GF-D8 (cell line): ENCODE data around the gene GSTM1.
"Not testable (repeated sequence)": the region's sequence is repeated elsewhere in the genome, so short reads cannot be mapped to it uniquely, and the experiment has no call there.

Experiments used
- DNase-seq: peaks from one replicate; lab custom pipeline; 2025; lab: John Stamatoyannopoulos, UW

The GSTM1 gene

DNA sequence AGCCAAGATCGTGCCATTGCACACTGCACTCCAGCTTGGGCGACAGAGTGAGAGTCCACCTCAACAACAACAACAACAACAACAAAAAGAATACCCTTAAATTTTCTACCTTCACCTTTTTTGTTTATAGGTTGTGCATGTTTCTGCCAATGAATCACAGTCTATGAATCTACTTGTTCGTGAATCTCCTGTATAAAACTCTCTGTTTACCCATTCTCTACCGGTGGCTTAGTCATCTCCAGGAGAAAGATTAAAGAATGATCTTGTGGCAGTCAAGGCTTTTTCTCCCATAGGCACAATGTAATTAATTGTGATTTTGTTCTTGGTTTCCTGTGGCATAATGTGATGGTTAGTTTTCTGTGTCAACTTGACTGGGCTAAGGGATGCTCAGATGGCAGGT lies 10.2 kb downstream of the GSTM1 start:
- not testable (repeated sequence) for DNase-seq

DNA sequence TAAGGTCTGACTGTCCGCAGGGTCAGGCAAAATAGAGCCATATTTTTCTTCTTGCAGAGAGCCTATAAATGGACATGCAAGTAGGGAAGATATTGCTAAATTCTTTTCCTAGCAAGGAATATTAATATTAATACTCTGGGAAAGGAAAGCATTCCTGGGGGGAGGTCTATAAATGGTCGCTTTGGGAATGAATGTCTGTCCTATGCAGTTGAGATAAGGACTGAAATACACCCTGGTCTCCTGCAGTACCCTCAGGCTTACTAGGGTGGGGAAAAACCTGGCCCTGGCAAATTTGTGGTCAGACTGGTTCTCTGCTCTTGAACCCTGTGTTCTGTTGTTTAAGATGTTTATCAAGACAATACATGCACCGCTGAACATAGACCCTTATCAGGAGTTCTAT lies 15.3 kb downstream of the GSTM1 start:
- DNase-seq, result not testable (repeated sequence)

DNA sequence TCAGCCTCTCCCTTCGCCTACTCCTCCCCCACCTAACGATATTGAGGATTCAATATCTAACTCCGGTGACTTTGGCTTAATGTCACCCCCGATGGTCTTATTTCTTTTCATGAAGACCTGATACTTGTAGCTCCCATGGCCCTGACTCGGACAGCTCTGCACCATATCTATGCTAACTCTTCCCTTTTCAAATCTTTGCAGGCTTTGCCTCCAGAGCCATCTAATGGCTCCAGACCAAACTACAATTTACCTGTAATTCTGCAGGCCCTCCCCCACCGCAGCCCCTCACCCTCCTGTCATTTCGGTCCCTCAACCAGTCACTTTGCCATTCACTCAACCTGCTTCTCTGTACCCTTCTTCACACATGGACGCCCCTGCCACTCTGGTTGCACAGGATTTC lies 16.6 kb downstream of the GSTM1 start:
- no peak for DNase-seq

GRCh38 chr1:109705411-109705810 lies 17.8 kb downstream of the GSTM1 start:
- no peak for DNase-seq

DNA sequence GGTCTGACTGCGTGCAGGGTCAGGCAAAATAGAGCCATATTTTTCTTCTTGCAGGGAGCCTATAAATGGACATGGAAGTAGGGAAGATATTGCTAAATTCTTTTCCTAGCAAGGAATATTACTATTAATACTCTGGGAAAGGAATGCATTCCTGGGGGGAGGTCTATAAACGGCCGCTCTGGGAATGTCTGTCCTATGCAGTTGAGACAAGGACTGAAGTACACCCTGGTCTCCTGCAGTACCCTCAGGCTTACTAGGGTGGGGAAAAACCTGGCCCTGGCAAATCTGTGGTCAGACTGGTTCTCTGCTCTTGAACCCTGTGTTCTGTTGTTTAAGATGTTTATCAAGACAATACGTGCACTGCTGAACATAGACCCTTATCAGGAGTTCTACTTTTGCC lies 21.3 kb downstream of the GSTM1 start:
- not testable (repeated sequence) for DNase-seq

GRCh38 chr1:109709822-109710221 lies 22.2 kb downstream of the GSTM1 start:
- DNase-seq, result not testable (repeated sequence)

DNA sequence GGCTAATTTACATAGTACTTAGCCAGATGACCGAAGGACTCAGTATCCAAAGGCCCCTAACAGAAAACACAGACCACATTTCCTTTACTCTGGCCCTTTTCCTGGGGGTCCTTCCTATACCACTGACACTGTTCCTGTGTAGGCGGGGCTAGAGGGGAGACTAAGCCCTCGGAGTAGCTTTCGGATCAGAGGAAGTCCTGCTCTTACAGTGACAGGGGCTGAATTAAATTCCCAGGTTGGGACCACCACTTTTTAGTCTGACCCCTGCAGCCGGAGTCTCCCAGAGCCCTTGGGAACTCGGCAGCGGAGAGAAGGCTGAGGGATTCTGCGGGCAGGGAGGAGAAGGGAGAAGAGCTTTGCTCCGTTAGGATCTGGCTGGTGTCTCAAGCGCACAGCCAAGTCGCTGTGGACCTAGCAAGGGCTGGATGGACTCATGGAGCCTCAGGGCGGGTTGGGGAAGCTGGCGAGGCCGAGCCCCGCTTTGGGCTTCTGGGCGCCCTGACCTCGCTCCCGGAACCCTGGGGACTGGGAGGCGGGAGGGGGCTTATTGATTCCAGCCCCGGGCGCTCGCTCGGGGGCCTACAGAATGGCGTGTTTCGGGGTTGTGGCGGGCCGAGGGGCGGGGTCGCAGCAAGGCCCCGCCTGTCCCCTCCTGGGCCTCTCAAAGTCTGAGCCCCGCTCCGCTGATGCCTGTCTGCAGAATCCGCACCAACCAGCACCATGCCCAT lies 24.1 kb downstream of the GSTM1 start, which contains the start of gene GSTM5:
TSS of gene GSTM5 (plus strand) at position 659 of the 728 bp plus-strand sequence. CDS start at position 721, 62 bp downstream.
- DNase-seq, result not testable (repeated sequence)

DNA sequence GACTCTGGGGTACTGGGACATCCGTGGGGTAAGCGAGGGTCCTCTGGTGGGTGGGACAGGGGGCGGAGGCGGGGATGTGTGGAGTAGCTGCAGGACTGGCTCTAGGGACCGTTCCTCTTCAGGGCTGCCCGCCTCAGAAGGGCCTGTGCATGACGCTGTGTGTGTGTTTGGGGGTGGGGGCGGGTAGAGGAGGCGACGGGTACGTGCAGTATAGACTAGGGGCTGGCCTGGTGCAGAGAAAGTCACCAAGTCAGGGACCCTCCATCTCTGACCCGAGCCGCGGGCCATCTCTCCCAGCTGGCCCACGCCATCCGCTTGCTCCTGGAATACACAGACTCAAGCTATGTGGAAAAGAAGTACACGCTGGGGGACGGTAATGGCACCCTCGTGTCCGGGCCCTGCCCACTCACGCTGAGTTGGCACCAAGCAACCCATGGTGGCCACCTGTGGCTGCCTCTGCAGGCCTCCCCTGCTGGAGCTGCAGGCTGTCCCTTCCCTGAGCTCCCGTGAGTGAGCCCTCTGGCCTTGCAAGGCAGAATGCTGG lies 24.8 kb downstream of the GSTM1 start:
- no peak for DNase-seq

DNA sequence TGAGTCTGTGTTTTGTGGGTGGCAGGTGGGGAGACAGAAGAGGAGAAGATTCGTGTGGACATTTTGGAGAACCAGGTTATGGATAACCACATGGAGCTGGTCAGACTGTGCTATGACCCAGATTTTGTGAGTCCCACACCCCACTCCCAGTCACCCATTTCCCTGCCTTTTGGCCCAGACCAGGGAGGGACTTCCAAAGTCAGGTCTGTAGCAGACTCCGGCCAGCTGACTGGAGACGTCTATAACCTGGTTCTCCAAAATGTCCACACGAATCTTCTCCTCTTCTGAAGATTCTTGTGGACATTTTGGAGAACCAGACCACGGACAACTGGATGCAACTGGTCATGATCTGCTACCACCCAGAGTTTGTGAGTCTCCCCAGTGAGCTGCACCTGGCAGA lies 26.0 kb downstream of the GSTM1 start:
- DNase-seq, result no peak

DNA sequence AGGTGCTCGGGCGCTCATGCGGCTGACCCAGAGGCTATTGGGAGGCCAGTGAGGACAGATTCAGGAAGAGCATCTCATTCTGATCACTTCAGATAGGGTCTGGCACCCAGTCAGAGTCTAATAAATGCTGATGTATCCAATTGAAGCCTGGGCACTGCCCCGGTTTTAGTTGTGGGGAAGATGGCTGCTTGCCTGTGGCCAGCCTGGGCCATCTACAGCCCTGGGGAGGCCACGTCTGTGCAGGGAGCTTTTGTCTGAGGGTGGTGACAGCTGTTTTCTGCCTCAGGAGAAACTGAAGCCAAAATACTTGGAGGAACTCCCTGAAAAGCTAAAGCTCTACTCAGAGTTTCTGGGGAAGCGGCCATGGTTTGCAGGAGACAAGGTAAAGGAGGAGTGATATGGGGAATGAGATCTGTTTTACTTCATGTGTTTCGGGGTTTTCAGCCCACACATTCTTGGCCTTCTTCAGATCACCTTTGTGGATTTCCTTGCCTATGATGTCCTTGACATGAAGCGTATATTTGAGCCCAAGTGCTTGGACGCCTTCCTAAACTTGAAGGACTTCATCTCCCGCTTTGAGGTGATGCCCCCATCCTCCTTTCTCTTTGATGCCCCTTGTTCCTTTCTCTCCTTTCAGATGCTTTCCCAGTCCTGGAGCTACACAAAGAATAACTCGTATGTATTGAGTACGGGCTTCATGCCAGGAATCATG lies 27.2 kb downstream of the GSTM1 start:
- no peak for DNase-seq

- no peak for DNase-seq
Measured at GRCh38 chr1:109716121-109716520, 28.5 kb downstream of the GSTM1 start.

DNA sequence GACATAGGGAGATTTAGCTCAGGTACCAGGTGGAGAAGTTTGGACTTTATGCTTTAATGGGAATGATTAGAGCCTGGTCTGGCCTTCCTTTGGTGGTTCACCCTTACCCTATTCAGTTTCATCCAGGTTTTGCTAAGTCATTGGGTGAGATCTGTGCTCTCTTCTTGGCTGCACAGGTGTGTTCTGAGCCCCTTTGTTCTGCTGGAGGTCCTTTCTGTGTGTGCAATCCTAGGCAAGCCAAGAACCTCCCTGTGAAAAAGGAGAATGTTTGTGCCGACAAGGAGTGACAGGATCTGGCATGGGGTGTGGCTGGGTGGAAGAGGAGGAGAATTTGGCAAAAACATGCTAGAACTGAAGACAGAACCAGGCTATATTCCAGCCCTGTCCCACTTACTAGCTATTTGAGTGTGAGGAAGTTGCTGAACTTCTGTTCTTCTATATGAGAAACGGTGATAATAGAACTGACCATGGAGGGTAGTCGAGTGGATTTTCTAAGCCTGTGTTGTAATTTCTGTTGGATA lies 29.0 kb downstream of the GSTM1 start:
- DNase-seq, result no peak

GRCh38 chr1:109717729-109718128 lies 30.1 kb downstream of the GSTM1 start:
- DNase-seq, result no peak

- DNase-seq, result no peak
Measured at GRCh38 chr1:109718495-109718894, 30.9 kb downstream of the GSTM1 start.

GRCh38 chr1:109719337-109719837 lies 31.8 kb downstream of the GSTM1 start:
- DNase-seq, result no peak

DNA sequence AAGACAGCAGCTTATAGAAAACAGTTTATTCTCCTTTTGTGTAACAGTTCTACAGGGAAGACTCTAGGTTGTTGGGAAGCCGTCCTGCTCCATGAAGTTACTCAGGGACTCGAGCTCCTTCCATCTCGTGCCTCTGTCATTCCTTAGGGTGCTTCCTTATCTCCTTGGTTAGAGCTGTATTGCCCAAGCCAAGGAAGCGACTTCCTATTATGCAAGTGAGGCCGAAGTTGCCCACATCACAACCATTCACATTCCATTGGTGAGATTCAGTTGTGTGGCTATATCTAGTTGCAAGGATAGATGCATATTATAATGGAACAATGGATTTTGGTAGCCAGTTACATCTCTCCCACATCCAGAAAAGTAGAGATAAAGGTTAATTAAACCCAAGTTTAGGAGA lies 33.4 kb downstream of the GSTM1 start:
- no peak for DNase-seq

- no peak for DNase-seq
Measured at GRCh38 chr1:109721971-109722370, 34.4 kb downstream of the GSTM1 start.

- no peak for DNase-seq
Measured at GRCh38 chr1:109722908-109723691, 35.5 kb downstream of the GSTM1 start.

- no peak for DNase-seq
Measured at GRCh38 chr1:109724933-109725332, 37.3 kb downstream of the GSTM1 start.

- no peak for DNase-seq
Measured at GRCh38 chr1:109725510-109725909, 37.9 kb downstream of the GSTM1 start.

- DNase-seq, result no peak
Measured at GRCh38 chr1:109726007-109726406, 38.4 kb downstream of the GSTM1 start.
